CD4-positive, alpha-beta T cell treated with Interleukin-6 for 4 hours (primary cell): ENCODE results near the gene MAP7.

Experiments used
- DNase-seq: peaks from one replicate; pipeline ENCODE4 v3.0.0-alpha.2; 2020; ENCODE audit warnings: mixed read lengths

The MAP7 gene

GRCh38 chr6:136527831-136528230, 22.4 kb downstream of the MAP7 start:
- no peak for DNase-seq

DNA sequence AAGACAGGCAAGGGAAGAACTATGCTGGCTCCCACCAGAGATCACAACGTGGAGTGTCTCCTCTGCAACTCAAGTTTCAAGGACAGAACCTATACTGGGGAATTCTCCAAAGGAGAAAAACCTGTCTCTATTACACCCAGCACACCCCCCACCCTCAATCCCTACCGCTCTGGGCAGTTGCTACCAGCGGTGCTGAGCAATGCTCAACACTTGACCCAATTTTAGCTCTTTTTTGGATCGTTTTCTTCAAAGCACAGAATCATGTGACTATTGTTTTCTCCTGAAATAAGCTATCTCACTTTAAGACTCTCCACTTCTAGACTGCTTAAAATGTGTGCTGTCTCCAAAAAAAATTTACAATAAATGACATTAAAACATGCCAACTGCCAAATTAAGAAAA, 23.3 kb downstream of the MAP7 start:
- no peak for DNase-seq

DNA sequence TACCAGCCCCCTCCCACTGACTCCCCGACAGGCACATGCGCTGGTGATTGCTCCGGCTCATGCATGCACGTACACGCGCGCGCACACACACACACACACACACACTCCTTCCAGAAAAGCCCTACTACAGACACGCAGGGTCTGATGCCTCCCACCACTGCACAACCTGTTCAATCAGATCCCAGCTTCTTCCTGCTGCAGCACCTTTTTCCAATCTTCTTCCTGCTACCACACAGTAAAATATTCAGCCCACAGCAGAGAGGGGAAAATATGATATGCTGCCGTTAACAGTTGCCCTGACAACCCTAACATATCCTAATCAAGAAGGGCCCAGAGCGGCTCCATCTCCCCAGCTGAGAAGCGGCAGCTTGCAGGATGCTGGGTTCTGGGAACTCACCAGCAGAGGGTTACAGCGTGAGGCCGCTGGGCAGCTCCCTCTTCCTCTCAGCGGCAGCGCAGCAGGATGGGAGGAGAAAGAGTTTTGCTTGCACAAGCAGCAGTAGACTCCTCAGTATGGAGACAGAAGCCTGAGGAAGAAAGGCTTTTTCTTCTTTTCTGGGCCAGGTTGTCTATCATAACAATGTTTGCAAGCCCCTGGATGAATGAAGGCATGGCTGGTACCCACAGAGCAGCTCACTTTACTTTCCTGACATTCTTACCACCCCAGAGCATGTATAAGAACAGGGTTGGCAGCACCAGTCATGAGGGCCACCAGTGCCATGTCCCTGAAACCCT, 23.9 kb downstream of the MAP7 start:
- DNase-seq = peak; percentile 31

- no peak for DNase-seq
Observed at GRCh38 chr6:136525586-136526195, 24.5 kb downstream of the MAP7 start.

DNA sequence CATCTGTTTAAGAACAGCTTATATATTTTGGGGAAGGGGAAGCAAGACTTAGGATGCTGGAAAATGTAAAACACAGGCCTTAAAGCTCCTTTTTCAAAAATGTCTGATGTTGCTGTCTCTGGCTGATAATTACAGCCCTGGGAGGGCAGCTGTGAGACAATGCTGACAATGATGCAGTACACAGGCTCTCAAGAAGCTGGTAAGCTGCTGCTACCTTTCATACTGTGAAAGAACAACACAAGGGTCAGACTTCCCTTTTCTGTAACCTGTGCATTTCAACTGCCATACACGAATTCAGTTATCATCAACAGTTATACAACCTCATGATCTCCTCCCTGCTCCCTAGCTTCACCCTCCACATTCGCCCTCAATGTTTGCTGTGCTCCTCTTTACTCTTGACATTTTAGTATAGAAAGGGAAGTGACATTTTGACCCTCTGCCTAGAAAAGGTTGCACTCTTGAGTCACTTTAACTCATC, 25.2 kb downstream of the MAP7 start:
- no peak for DNase-seq

- no peak for DNase-seq
Observed at GRCh38 chr6:136524339-136524935, 25.8 kb downstream of the MAP7 start.

- DNase-seq = no peak
Observed at GRCh38 chr6:136523196-136523595, 27.0 kb downstream of the MAP7 start.

GRCh38 chr6:136522636-136523035, 27.6 kb downstream of the MAP7 start:
- DNase-seq = no peak

DNA sequence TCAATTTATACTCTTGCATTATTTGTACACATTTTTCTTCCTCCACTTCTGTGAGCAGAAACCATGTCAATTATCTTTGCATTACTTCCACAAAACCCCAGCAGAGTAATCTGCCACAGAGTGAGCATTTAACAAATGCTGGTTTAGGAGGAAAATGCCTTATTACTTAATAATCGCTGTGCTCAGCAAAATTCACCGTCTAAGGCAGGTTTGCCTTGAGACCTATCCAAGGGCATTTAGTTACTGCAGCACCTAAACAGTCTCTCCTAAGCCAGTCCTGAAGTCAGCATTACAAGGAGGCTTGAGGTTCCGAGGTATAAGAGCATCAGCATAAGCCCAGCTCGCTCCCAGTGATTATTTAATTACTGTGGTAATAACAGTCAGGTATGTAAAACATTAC, 28.3 kb downstream of the MAP7 start:
- DNase-seq = no peak

DNA sequence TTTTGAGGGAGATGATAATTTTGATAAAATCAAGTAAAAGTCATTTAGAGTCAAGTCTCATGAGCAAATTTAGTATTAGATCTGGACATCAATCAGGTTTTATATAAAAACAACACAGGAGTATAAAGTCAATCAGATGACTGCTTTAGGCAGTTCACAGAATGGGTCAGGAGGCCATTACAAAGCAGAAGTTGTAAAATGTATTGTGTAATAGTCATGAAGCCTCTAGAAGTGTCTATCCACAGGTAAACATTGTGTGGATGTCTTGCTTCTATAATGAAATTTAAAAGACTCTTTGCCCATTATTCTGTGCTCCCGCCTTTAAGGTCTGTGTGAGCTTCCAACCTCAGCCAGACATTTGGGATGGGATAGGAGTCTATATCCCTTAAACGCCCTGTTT, 28.8 kb downstream of the MAP7 start:
- DNase-seq = no peak

- no peak for DNase-seq
Observed at GRCh38 chr6:136520517-136520916, 29.7 kb downstream of the MAP7 start.

GRCh38 chr6:136517582-136517981, 32.6 kb downstream of the MAP7 start:
- no peak for DNase-seq

DNA sequence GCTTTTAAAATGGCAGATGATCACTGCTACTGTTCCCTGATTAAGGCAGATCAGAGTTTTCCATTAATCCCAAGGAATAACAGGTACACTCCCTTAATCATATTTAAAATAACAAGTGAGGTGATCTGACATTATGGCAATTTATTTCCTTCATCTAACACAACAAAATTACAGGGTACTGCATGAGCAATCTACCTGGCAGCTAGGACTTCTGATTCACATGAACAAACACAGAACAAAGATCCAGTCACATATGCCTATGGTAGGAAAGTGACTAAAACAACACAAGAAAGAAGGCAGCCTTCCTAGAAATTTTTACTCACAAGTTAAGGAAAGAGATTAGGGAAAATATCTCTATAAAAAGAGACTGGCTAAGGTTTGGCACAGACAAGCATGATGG, 33.2 kb downstream of the MAP7 start:
- DNase-seq = no peak

GRCh38 chr6:136514591-136514990, 35.6 kb downstream of the MAP7 start:
- no peak for DNase-seq

DNA sequence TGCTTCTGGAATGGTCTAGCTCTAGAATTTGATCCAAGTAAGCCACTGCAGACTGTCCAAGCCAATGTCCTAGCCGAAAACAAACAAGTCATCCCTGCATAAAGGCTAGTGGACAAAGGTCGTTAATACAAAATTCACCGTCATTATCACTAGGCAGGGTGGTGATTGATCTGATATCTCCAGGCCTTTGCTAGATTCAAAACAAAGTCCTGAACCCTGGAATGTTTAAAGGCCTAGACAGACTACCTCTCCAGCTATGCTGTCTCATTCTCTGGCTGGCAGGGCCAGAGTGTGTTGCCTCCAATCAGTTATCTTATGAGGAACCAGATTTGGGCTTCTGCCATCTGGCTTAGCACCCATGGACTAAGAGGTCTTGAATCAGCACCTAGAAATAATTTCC, 38.3 kb downstream of the MAP7 start:
- DNase-seq = no peak

DNA sequence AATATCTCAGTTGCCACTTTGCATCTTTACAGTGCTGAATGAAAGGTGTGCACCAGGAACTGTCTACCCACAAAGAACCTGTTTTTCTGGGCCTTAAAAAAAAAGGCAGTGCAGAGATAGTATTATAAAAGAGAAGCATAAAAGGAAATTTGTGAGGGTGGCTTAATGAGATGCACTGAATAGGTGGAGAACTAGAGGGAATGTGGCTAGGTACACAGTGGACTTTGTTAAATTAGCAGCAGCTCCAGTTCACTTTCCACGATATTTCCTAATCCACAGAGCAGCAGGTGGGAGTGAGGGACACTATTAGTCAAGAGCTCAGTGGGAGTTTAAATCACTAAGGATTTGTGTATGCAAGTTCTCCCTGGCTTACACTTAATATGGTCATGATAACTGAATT, 38.8 kb downstream of the MAP7 start:
- DNase-seq = no peak

- DNase-seq = no peak
Observed at GRCh38 chr6:136510782-136511181, 39.4 kb downstream of the MAP7 start.

DNA sequence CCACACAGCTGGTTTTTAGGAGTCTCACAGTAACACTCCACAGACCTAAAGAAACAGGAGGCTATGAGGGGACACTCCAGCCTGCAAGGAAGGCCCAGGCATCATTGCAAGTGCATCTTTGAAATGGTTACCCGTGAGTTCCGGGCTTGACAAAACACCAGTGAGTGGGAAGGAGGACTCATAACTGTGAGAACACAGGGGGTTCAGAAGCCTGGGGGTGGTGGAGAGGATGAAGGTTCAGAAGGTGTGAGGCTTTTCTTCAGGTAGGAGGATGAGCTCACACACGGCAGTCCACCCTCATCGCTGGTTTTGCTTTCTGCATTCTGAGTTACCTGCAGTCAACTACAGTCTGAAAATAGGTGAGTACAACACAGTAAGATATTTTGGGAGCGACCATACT, 39.9 kb downstream of the MAP7 start:
- no peak for DNase-seq

GRCh38 chr6:136508725-136509392, 41.4 kb downstream of the MAP7 start:
- no peak for DNase-seq

DNA sequence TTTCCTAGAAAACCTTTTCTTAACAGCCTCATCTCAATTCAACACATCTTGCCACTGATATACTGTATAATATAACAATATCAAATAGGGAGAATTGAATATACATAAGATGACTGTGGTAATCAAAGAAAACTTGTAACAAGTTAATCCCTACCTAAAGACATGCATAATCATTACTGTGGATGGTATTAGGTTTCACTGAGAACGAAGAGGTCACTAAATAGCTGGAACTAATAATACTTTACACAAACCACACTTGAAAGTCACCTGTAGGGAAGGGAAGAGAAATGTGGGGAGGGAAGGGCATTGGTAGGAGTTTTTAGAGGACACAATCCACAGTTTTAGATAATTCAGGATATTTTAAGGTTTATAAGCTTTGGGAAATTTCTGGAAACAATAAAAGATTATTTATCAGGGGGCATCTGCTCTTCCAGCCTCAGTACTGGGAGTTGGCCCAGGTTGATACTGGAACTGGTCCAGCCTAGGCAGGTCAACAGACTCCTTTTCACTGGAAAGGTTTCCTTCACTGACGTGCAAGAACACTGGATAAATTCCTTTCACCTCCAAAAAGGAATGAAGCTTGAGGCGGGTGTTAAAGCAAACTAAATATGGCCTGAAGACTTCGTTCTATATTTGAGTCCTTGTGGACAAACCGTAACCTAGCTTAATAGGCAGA, 44.0 kb downstream of the MAP7 start:
- DNase-seq = no peak

- no peak for DNase-seq
Observed at GRCh38 chr6:136503303-136504029, 46.8 kb downstream of the MAP7 start.

DNA sequence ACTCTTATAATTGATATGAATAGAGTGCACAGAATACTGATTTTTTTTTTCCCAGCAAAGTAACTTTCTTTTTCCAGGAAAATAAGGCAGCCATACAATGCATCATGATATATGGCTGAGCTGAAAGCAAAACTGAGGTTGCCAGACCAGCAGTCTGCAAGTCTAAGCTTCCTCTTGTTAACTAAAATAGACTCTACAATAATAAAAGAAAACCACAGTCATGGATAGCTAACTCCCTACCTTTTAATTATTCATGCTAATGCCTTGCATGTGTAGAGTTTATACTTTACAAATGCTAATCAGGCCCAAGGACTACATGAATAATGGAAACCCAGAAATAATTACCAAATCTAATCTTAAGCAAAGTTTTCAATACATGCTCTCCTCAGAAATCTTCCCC, 47.4 kb downstream of the MAP7 start:
- no peak for DNase-seq

DNA sequence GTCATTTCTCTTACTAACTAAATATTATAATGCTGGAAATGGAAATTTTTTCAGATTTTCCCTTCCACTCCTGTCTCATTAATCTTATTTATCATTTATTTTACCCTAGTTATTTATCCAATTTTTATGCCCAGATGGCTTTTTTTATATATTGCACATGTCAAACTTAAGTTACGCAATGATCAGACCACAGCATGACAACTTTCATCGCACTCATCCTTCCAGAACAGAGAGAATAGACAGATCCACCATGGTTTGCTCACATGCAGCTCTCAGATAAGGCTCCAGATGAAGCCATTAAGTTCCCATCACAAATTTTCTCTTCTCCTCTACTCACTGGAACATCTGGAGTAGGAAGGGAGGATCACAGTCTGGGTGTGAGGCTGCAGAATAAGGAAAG, 48.7 kb downstream of the MAP7 start:
- no peak for DNase-seq
